Neuronal stem cell (in vitro differentiated cells): ENCODE data around the gene PEMT. TPM values are rescaled to one million over a fixed set of nuclear protein-coding genes. Genes with fewer than 3 reads are reported as not detected.
"Not testable (repeated sequence)": the region's sequence is repeated elsewhere in the genome, so short reads cannot be mapped to it uniquely, and the experiment has no call there.

Source experiments
- DNase-seq: peaks from one replicate; pipeline ENCODE4 v3.0.0-alpha.2; 2013; ENCODE audit warnings: low spot score
- H2AFZ ChIP-seq: one replicate; pipeline ENCODE4 v1.6.1; 2013; ENCODE audit warnings: mild to moderate bottlenecking, low read length, inconsistent platforms
- H2AK5ac ChIP-seq: 2 replicates; pipeline ENCODE4 v1.6.1; 2013; ENCODE audit warnings: low read depth, mild to moderate bottlenecking, inconsistent platforms, low read length, moderate library complexity, mixed read lengths
- H2BK120ac ChIP-seq: 2 replicates; pipeline ENCODE4 v1.6.1; 2013; ENCODE audit warnings: low read depth, mild to moderate bottlenecking, inconsistent platforms, low read length, moderate library complexity, mixed read lengths
- H2BK12ac ChIP-seq: one replicate; pipeline ENCODE4 v1.6.1; 2013; ENCODE audit warnings: low read length, inconsistent platforms
- H2BK15ac ChIP-seq: 2 replicates; pipeline ENCODE4 v1.6.1; 2013; ENCODE audit warnings: mild to moderate bottlenecking, low read length, inconsistent platforms, mixed read lengths
- H2BK5ac ChIP-seq: one replicate; pipeline ENCODE4 v1.6.1; 2013; ENCODE audit warnings: inconsistent platforms, mild to moderate bottlenecking, low read length, moderate library complexity
- H3K14ac ChIP-seq: one replicate; pipeline ENCODE4 v1.6.1; 2013; ENCODE audit warnings: low read length, inconsistent platforms
- H3K18ac ChIP-seq: 2 replicates; pipeline ENCODE4 v1.6.1; 2013; ENCODE audit warnings: low read length, inconsistent platforms
- H3K23ac ChIP-seq: 2 replicates; pipeline ENCODE4 v1.6.1; 2013; ENCODE audit warnings: low read depth, mild to moderate bottlenecking, mixed read lengths, low read length, inconsistent platforms; ENCODE audit not compliant: poor library complexity
- H3K27ac ChIP-seq: replicated peaks from 3 replicates; pipeline ENCODE4 v1.5.1; 2013; ENCODE audit warnings: low read length, inconsistent platforms
- H3K27me3 ChIP-seq, 3 experiments: 2 replicates each; pipeline ENCODE4 v1.6.1; 2013; ENCODE audit warnings: low read length in 3 of 3, mild to moderate bottlenecking in 2 of 3, inconsistent platforms in 1 of 3, low read depth in 1 of 3, mixed read lengths in 1 of 3, moderate library complexity in 1 of 3; ENCODE audit not compliant: control insufficient read depth in 3 of 3, insufficient read depth in 3 of 3
- H3K36me3 ChIP-seq, 2 donors: replicated peaks in 1 of 2; 2 replicates each; pipeline ENCODE4 v1.6.1; 2013; ENCODE audit warnings: low read length in 2 of 2; ENCODE audit not compliant: control insufficient read depth in 2 of 2, insufficient read depth in 2 of 2
- H3K4ac ChIP-seq: 2 replicates; pipeline ENCODE4 v1.6.1; 2013; ENCODE audit warnings: inconsistent platforms, mild to moderate bottlenecking, low read length, moderate library complexity
- H3K4me1 ChIP-seq, 2 donors: 1 replicate in 1 of 2; 2 replicates in 1 of 2; pipeline ENCODE4 v1.6.1; 2013; ENCODE audit warnings: low read length in 2 of 2, low read depth in 1 of 2; ENCODE audit not compliant: control insufficient read depth in 2 of 2, insufficient read depth in 1 of 2
- H3K4me2 ChIP-seq: one replicate; pipeline ENCODE4 v1.6.1; 2013; ENCODE audit warnings: mild to moderate bottlenecking, low read length, inconsistent platforms; ENCODE audit not compliant: insufficient read depth, poor library complexity, severe bottlenecking
- H3K4me3 ChIP-seq, 2 donors: 2 replicates each; pipeline ENCODE4 v1.5.1; 2013; ENCODE audit warnings: low read length in 2 of 2, mild to moderate bottlenecking in 2 of 2, inconsistent platforms in 1 of 2, moderate library complexity in 1 of 2
- H3K79me1 ChIP-seq: one replicate; pipeline ENCODE4 v1.6.1; 2013; ENCODE audit warnings: low read depth, mild to moderate bottlenecking, inconsistent platforms, low read length, moderate library complexity
- H3K9ac ChIP-seq: one replicate; pipeline ENCODE4 v1.6.1; 2013; ENCODE audit warnings: mild to moderate bottlenecking, low read depth, low read length, inconsistent platforms; ENCODE audit not compliant: poor library complexity
- H3K9me3 ChIP-seq, 2 donors: replicated peaks in 1 of 2; 2 replicates each; pipeline versions ENCODE3 to v1.6.1; 2013; ENCODE audit warnings: low read length in 2 of 2, mild to moderate bottlenecking in 2 of 2, inconsistent platforms in 1 of 2, low read depth in 1 of 2, mixed read lengths in 1 of 2, moderate library complexity in 1 of 2; ENCODE audit not compliant: control insufficient read depth in 2 of 2, insufficient read depth in 1 of 2
- H4K8ac ChIP-seq: one replicate; pipeline ENCODE4 v1.6.1; 2013; ENCODE audit warnings: low read depth, mild to moderate bottlenecking, inconsistent platforms, low read length, moderate library complexity
- H4K91ac ChIP-seq: one replicate; pipeline ENCODE4 v1.6.1; 2013; ENCODE audit warnings: low read length, low read depth, mild to moderate bottlenecking, inconsistent platforms; ENCODE audit not compliant: poor library complexity
- WGBS, 2 donors: extraction: QIAGEN DNeasy Blood & Tissue Kit; methylation state at CpG; one replicate each; pipeline ENCODE4 v1.1.7; 2013; ENCODE audit warnings: missing lambda C conversion rate in 2 of 2, mixed read lengths in 1 of 2; ENCODE audit not compliant: insufficient read length in 2 of 2, insufficient replicate concordance in 1 of 2; ENCODE audit errors: extremely low coverage in 2 of 2; 5-methylcytosine and 5-hydroxymethylcytosine counted together
- polyA plus RNA-seq, 2 experiments: library from polyadenylated mRNA; stranded (reverse); fragments of 200-250 nt; gene quantifications; one replicate each; pipeline ENCODE4 v1.2.3, GENCODE V29; 2013

Gene PEMT, protein sequence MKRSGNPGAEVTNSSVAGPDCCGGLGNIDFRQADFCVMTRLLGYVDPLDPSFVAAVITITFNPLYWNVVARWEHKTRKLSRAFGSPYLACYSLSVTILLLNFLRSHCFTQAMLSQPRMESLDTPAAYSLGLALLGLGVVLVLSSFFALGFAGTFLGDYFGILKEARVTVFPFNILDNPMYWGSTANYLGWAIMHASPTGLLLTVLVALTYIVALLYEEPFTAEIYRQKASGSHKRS
- polyA plus RNA-seq (2013, experiment 1 of 2): 42.5 TPM
- polyA plus RNA-seq (2013, experiment 2 of 2): 39.1 TPM

- peak within 1 kb of the TSS; percentile 98 for H3K18ac ChIP-seq
- WGBS, 2 donors: no CpG with 5 or more reads among the region's 86 CpGs
- H3K79me1 ChIP-seq: peaks cover 10% of the 10 kb centered on the region
- H3K4me1 ChIP-seq: peaks cover 7% of the 10 kb centered on the region in 2 donors
- H2BK15ac ChIP-seq: peak within 1 kb of the TSS; percentile 49
- peak within 1 kb of the TSS; percentile 98 for H3K9ac ChIP-seq
- H4K8ac ChIP-seq: peak within 1 kb of the TSS; percentile 98
- H2BK12ac ChIP-seq: no peak within 1 kb of the TSS
- DNase-seq: peak; percentile 99
- peak within 1 kb of the TSS; percentile 65 for H3K27ac ChIP-seq
- peak within 1 kb of the TSS; percentile 72 to 97 for H3K4me3 ChIP-seq
- H3K4me2 ChIP-seq: peak within 1 kb of the TSS; percentile 82
- H3K9me3 ChIP-seq: peaks cover 0 to 2% of the 10 kb centered on the region in 2 donors
- peak within 1 kb of the TSS; percentile 7 for H2BK5ac ChIP-seq
- peak within 1 kb of the TSS; percentile 69 for H2AK5ac ChIP-seq
- no peak within 1 kb of the TSS for H4K91ac ChIP-seq
- peaks cover 0 to 2% of the 10 kb centered on the region in 2 donors for H3K36me3 ChIP-seq
- H3K27me3 ChIP-seq: no peaks in the 10 kb centered on the region
- peak within 1 kb of the TSS; percentile 98 for H2BK120ac ChIP-seq
- peak within 1 kb of the TSS; percentile 98 for H2AFZ ChIP-seq
- H3K23ac ChIP-seq: peak within 1 kb of the TSS; percentile 90
- H3K4ac ChIP-seq: peak within 1 kb of the TSS; percentile 79
- peak within 1 kb of the TSS; percentile 89 for H3K14ac ChIP-seq
Measured at GRCh38 chr17:17591355-17592298, at the start of gene PEMT. PEMT (minus strand) TSS chr17:17591708; CDS start chr17:17591626, 82 bp downstream.

DNA sequence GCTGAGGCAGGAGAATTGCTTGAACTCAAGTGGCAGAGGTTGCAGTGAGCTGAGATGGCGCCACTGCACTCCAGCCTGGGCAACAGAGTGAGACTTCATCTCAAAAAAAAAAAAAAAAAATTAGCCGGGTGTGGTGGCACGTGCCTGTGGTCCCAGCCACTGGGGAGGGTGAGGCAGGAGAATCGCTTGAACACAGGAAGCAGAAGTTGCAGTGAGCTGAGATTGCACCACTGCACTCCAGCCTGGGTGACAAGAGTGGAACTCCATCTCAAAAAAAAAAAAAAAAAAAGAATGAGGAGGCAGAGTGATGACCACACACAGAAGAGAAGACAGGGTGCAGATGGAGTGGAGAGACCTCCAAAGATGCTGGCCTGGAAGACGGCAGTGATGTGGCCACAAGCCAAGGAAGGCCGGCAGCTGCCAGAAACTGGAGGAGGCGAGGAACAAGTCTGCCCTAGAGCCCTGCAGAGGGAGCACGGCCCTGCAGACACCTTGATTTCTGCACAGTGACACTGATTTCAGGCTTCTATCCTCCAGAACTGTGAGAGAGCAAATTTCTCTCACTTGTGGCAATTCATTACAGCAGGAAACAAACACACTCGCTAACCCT, 48.3 kb upstream of the PEMT start:
- H3K4me3 ChIP-seq, DNase-seq, H2BK120ac ChIP-seq, H3K27me3 ChIP-seq, H3K9ac ChIP-seq, H3K4ac ChIP-seq, H3K4me1 ChIP-seq, H2AK5ac ChIP-seq, H3K9me3 ChIP-seq, H2BK5ac ChIP-seq, H4K8ac ChIP-seq, H3K27ac ChIP-seq, H3K18ac ChIP-seq, H3K14ac ChIP-seq, H2BK12ac ChIP-seq, H2BK15ac ChIP-seq, H3K79me1 ChIP-seq, H3K36me3 ChIP-seq, H3K23ac ChIP-seq, H3K4me2 ChIP-seq, H2AFZ ChIP-seq, H4K91ac ChIP-seq: not testable (repeated sequence)
- WGBS, 2 donors: no CpG with 5 or more reads among the region's 9 CpGs

DNA sequence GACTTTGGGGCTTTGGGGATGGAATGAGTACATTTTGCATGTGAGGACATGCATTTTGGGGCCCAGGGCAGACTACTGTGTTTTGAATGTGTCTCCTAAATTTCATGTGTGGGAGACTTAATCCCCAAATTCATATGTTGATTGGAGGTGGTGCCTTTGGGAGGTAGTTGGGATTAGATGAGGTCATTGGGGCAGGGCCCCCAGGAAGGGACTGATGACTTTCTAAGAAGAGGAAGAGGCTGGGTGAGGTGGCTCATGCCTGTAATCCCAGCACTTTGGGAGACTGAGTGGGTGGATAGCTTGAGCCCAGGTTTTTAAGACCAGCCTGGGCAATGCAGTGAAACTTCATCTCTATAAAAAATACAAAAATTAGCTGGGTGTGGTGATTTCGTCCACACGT, 47.0 kb upstream of the PEMT start:
- no peak overlapping the region for H2BK5ac ChIP-seq
- H4K91ac ChIP-seq: no peak overlapping the region
- H2AFZ ChIP-seq: no peak overlapping the region
- H2BK15ac ChIP-seq: no peak overlapping the region
- no peak overlapping the region for H3K27ac ChIP-seq
- no peaks in the 10 kb centered on the region for H3K4me1 ChIP-seq
- no peak overlapping the region for H3K23ac ChIP-seq
- H3K27me3 ChIP-seq: peaks cover 0 to 3% (median 0%) of the 10 kb centered on the region in 3 experiments
- no CpG with 5 or more reads among the region's 2 CpGs for WGBS, 2 donors
- H3K36me3 ChIP-seq: no peaks in the 10 kb centered on the region
- no peak overlapping the region for H3K18ac ChIP-seq
- no peak for DNase-seq
- no peak overlapping the region for H3K14ac ChIP-seq
- H3K4me2 ChIP-seq: no peak overlapping the region
- no peak overlapping the region for H2BK12ac ChIP-seq
- no peaks in the 10 kb centered on the region for H3K79me1 ChIP-seq
- no peak overlapping the region for H3K4me3 ChIP-seq
- no peak overlapping the region for H4K8ac ChIP-seq
- no peaks in the 10 kb centered on the region for H3K9me3 ChIP-seq
- no peak overlapping the region for H2BK120ac ChIP-seq
- no peak overlapping the region for H3K9ac ChIP-seq
- H3K4ac ChIP-seq: no peak overlapping the region
- no peak overlapping the region for H2AK5ac ChIP-seq
